ENCODE measurements around the gene DGKQ. TPM values are rescaled to one million over a fixed set of nuclear protein-coding genes. Genes with fewer than 3 reads are reported as not detected.

Gene DGKQ
- total RNA-seq, 1 experiment from 2014 or later, result 14.2 TPM

DNA sequence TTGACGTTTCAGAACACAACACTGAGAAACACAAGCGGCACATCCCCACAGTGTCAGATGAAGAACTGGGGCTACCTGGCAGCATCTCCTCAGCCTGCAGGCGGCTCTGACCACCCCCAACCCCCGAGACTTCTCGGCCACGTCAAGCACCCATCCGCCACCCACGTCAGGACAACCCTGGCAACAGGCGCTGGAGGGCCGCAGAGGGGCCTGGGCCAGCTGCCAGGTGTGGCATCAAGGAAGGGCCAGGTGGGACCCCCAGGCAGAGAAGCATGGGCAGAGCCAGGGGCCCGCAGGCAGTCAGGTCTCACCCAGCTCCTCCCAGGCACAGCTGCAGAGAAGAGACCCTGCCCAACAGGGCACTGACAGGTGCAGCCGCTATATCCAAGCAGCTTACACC, 63.5 kb downstream of the DGKQ start:
- CTCF ChIA-PET, result no interaction called here
- peaks cover 8% of the 10 kb centered on the region; the same call in 1 of the 2 replicates for H3K79me2 ChIP-seq (ENCODE audit: low read length)
- no peaks in the 10 kb centered on the region for H3K9me3 ChIP-seq (ENCODE audit: low read length)
- intact Hi-C loops (cut with micrococcal nuclease), result no loop called here
- no peaks in the 10 kb centered on the region for H3F3A ChIP-seq (ENCODE audit: low read length, unreplicated experiment)
- H4K20me1 ChIP-seq (ENCODE audit: low read length), result no peaks in the 10 kb centered on the region
- no peak overlapping the region for H3K4me2 ChIP-seq (ENCODE audit: low read length)
- no peak overlapping the region for H3K27ac ChIP-seq (ENCODE audit: low read length)
- H3K4me1 ChIP-seq (ENCODE audit: insufficient read depth, low read length), result no peaks in the 10 kb centered on the region
- H2AFZ ChIP-seq (ENCODE audit: low read length), result no peak overlapping the region
- no peak for ATAC-seq
- no peak overlapping the region for H3K4me3 ChIP-seq (ENCODE audit: low read length)
- H3K9ac ChIP-seq (ENCODE audit: low read length), result no peak overlapping the region
- H3K36me3 ChIP-seq (ENCODE audit: low read depth, low read length), result no peaks in the 10 kb centered on the region
- no peaks in the 10 kb centered on the region for H3K9me2 ChIP-seq (replicated peaks; ENCODE audit: low read length)
- TF ChIP-seq, protein P1, sequence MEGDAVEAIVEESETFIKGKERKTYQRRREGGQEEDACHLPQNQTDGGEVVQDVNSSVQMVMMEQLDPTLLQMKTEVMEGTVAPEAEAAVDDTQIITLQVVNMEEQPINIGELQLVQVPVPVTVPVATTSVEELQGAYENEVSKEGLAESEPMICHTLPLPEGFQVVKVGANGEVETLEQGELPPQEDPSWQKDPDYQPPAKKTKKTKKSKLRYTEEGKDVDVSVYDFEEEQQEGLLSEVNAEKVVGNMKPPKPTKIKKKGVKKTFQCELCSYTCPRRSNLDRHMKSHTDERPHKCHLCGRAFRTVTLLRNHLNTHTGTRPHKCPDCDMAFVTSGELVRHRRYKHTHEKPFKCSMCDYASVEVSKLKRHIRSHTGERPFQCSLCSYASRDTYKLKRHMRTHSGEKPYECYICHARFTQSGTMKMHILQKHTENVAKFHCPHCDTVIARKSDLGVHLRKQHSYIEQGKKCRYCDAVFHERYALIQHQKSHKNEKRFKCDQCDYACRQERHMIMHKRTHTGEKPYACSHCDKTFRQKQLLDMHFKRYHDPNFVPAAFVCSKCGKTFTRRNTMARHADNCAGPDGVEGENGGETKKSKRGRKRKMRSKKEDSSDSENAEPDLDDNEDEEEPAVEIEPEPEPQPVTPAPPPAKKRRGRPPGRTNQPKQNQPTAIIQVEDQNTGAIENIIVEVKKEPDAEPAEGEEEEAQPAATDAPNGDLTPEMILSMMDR (conservative IDR thresholded peaks at IDR 0.05; ENCODE audit: low read depth, low read length), result no peak
- TF ChIP-seq EZH2 (IDR thresholded peaks at IDR 0.05; ENCODE audit: low read length, unreplicated experiment) (no peak), EZH2phosphoT487 (IDR thresholded peaks at IDR 0.05; ENCODE audit: borderline replicate concordance, low read length) (no peak)
- POLR2A ChIA-PET (ENCODE audit: unreplicated experiment), result no interaction called here
- H3K27me3 ChIP-seq (ENCODE audit: low read length), result no peaks in the 10 kb centered on the region
- no TSS peak for BruUV-seq (replicated peaks)
- no peak for DNase-seq

GRCh38 chr4:909131-909571, 64.2 kb downstream of the DGKQ start:
- H2AFZ ChIP-seq (ENCODE audit: low read length), result no peak overlapping the region
- CTCF ChIA-PET, result no interaction called here
- H3K27me3 ChIP-seq (ENCODE audit: low read length), result no peaks in the 10 kb centered on the region
- no peaks in the 10 kb centered on the region for H3K36me3 ChIP-seq (ENCODE audit: low read depth, low read length)
- H3K4me3 ChIP-seq (ENCODE audit: low read length), result no peak overlapping the region
- ATAC-seq (no peak), DNase-seq (no peak)
- no peak overlapping the region for H3K27ac ChIP-seq (ENCODE audit: low read length)
- H3K4me2 ChIP-seq (ENCODE audit: low read length), result no peak overlapping the region
- H3K9ac ChIP-seq (ENCODE audit: low read length), result no peak overlapping the region
- H4K20me1 ChIP-seq (ENCODE audit: low read length), result no peaks in the 10 kb centered on the region
- POLR2A ChIA-PET (ENCODE audit: unreplicated experiment), result no interaction called here
- intact Hi-C loops (cut with micrococcal nuclease), result no loop called here
- H3K9me3 ChIP-seq (ENCODE audit: low read length), result no peaks in the 10 kb centered on the region
- no peaks in the 10 kb centered on the region for H3F3A ChIP-seq (ENCODE audit: low read length, unreplicated experiment)
- TF ChIP-seq EZH2phosphoT487 (IDR thresholded peaks at IDR 0.05; ENCODE audit: borderline replicate concordance, low read length) (no peak), EZH2 (IDR thresholded peaks at IDR 0.05; ENCODE audit: low read length, unreplicated experiment) (no peak)
- TF ChIP-seq, protein P1 (conservative IDR thresholded peaks at IDR 0.05; ENCODE audit: low read depth, low read length), result no peak
- no peaks in the 10 kb centered on the region for H3K4me1 ChIP-seq (ENCODE audit: insufficient read depth, low read length)
- H3K79me2 ChIP-seq (ENCODE audit: low read length), result 0 out of 2 replicates have a peak, but pooled peaks cover 4% of the 10 kb centered on the region
- no TSS peak for BruUV-seq (replicated peaks)
- H3K9me2 ChIP-seq (replicated peaks; ENCODE audit: low read length), result no peaks in the 10 kb centered on the region

Other genes starting within 250 kb of the DGKQ start
- 0.87 and 2.6 TPM in 2 replicates for gene CPLX1, start 147.4 kb downstream of the DGKQ start, total RNA-seq (2014; rRNA removed)
- gene GAK, start 41.3 kb downstream of the DGKQ start, total RNA-seq (2014; rRNA removed), result 117 and 175 TPM in 2 replicates
- gene TMEM175, start 41.1 kb downstream of the DGKQ start, total RNA-seq (2014; rRNA removed), result 18.5 and 25.1 TPM in 2 replicates
- 10.1 and 10.3 TPM in 2 replicates for gene IDUA, start 13.5 kb upstream of the DGKQ start, total RNA-seq (2014; rRNA removed)
- 0.52 TPM in 1 of 2 replicates, not detected in the other for gene SLC26A1, start 19.8 kb upstream of the DGKQ start, total RNA-seq (2014; rRNA removed)
- 31.2 and 42.6 TPM in 2 replicates for gene FGFRL1, start 38.1 kb upstream of the DGKQ start, total RNA-seq (2014; rRNA removed)
- gene RNF212, start 140.0 kb upstream of the DGKQ start, total RNA-seq (2014; rRNA removed), result not detected in 2 replicates
- gene SPON2, start 199.0 kb upstream of the DGKQ start, total RNA-seq (2014; rRNA removed), result 0.80 and 1.0 TPM in 2 replicates

Data from PC-3 (cell line).